SKM-1 (cell line): Measurements from ENCODE around the gene CEACAM6.

ENCODE experiments used
- DNase-seq: peaks from one replicate; lab custom pipeline; 2025; ENCODE audit not compliant: unreplicated experiment; lab: John Stamatoyannopoulos, UW

The CEACAM6 gene

GRCh38 chr19:41795031-41795461 is 39.7 kb downstream of the CEACAM6 start:
- DNase-seq: no peak

DNA sequence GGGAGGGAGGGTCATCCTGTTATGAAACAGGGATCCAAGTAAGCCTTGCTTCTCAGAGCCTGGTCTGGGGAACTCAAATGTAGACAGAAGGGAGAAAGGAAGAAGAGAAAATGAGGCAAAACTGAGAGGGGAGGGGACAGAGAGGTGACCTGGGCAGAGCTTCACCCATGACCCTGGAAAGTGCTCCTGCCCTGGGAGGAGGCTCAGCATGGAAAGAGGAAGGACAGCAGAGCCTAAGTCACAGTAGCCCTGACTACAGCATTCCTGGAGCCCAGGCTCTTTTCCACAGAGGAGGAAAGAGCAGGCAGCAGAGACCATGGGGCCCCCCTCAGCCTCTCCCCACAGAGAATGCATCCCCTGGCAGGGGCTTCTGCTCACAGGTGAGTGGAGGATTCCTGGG is 41.0 kb downstream of the CEACAM6 start, which contains the start of gene CEACAM3:
TSS of gene CEACAM3 (plus strand) at position 226 of the 400 bp plus-strand sequence. CDS start at position 317, 91 bp downstream.
- no peak for DNase-seq

GRCh38 chr19:41796901-41797300 is 41.6 kb downstream of the CEACAM6 start:
- no peak for DNase-seq

GRCh38 chr19:41799444-41800000 is 44.2 kb downstream of the CEACAM6 start:
- no peak for DNase-seq

DNA sequence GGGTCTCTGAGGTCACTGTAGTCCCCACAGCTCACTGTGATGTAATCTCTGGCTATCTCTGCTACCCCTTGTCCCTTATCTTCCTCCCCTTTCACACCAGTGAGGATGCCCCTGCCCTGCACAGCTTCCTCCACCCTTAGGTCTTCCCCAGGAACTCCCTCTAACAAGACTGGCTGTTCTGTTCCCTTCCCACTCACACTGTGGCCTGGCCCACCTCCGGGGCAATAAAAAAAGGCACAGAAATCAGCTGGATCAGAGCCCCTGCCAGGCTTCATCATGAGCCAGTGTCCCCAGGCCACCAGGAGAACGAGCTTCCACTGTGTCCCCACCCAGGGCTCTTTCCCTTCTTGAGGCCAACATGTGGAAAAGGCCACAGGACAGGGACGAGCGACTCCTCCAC is 45.7 kb downstream of the CEACAM6 start:
- no peak for DNase-seq

DNA sequence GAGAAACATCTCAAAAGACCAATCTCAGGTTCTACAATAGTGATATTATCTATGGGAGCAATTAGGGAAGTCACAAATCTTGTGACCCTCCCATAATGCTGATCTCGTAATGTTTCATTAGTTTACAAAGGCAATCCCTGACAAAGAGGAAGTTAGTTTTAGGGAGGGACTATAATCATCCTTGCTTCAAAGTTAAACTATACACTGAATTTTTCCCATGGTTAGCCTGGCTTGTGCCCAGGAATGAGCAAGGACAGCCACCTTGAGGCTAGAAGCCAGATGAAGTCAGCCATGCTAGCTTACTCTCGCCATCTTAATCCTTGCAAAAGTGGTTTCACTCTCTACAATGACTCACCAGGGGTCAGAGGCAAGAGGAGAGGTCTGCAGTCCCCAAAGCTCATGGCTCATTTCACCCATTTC is 46.5 kb downstream of the CEACAM6 start:
- peak; percentile 31 for DNase-seq

GRCh38 chr19:41802770-41803169 is 47.4 kb downstream of the CEACAM6 start:
- no peak for DNase-seq

DNA sequence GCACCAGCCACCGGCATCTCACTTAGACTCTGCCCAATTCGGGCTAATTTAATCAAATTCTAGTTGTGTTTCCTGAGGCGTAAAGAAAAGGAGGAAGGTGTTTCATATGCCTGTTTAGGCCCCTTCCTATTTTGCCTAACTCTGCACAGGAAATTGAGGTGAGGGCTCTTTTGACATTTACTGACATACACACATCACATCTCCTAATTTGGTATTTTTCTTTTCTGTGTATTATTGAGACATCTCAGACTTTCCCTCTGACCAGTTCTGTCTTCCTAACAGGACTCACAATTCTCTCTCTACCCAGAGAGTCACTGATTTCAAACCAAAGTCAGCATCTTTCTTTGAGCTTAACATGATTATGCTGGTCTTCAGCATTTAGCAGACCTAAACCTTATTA is 49.0 kb downstream of the CEACAM6 start:
- DNase-seq: no peak

- DNase-seq: no peak
These were observed 51.8 kb downstream of the CEACAM6 start for GRCh38 chr19:41807176-41807575.

GRCh38 chr19:41808663-41809566 is 53.6 kb downstream of the CEACAM6 start:
- DNase-seq: peak; percentile 34

GRCh38 chr19:41810301-41810700 is 55.0 kb downstream of the CEACAM6 start:
- DNase-seq: no peak

DNA sequence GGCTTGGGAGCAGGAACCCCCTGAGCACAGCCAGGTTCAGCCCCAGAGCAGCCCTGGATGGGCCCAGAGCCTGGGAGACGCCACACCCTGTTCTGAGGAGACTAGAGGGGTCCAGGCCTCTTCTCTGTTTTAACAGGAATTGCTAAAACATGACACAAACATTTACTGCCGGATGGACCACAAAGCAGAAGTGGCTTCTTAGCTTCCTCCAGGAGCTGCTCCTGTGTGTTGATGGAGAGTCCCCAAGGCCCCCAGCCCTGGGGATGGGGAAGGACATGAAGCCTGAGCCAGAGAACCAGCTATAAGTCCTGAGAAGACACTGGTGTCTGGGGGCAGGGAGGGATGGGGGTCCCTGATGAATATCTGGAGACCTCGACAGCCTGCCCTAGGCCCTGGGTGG is 55.7 kb downstream of the CEACAM6 start:
- peak; percentile 31 for DNase-seq

DNA sequence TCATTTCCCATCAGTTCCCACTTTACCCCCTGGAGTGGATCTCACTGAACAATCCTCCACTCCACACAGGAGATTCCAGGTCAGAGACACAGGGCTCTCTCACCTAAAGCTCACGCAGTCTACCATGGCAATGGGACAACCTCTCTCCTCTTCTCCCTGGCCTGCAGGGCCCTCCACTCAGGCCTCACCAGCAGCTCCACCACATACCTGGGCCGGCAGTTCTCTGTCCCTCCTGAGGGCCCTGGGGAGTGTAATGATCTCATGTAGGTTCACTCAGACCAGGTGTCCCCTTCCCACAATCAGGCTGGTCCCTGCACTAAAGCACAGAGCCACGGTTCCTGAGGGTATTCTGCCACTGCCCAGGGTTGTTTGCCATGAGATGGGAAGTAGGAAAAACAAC is 56.7 kb downstream of the CEACAM6 start:
- no peak for DNase-seq

- DNase-seq: no peak
These were observed 58.6 kb downstream of the CEACAM6 start for GRCh38 chr19:41813911-41814310.

GRCh38 chr19:41815301-41815700 is 60.0 kb downstream of the CEACAM6 start:
- DNase-seq: no peak

- no peak for DNase-seq
These were observed 61.4 kb downstream of the CEACAM6 start for GRCh38 chr19:41816761-41817160.

DNA sequence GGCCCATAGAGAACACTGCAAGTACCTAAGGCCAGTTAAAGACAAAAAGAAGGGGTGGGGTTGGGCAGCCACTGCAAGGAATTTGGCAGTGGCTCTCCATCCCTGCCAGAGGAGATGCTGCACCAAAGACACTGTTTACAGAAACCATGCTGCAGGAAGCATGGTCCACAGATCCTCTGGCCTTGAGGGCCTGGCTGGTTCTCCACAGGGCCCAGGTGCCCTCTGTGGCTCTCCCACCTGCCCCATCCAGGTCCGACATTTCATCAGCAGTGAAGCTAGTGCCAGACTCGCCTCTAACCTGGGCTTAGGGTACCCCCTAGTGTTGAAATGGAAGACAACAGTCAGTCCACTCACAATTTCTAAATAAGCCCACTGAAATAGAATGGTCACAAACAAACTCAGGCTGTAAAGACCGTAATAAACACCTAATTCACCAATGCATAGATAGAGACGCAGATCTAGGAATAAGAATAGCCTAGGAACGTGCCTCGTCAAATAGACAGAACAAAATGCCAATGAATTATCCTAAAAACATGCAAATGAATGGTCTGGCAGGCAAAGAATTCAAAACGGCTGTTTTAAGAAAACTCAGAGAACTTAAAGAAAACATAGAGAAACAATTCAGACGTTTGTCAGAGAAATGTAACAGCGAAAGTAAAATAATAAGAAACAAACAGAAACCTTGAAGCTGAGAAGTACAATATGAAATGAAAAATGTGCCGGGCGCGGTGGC is 65.8 kb downstream of the CEACAM6 start:
- no peak for DNase-seq
